ENCODE measurements around the gene RAB11A.

The RAB11A gene

DNA sequence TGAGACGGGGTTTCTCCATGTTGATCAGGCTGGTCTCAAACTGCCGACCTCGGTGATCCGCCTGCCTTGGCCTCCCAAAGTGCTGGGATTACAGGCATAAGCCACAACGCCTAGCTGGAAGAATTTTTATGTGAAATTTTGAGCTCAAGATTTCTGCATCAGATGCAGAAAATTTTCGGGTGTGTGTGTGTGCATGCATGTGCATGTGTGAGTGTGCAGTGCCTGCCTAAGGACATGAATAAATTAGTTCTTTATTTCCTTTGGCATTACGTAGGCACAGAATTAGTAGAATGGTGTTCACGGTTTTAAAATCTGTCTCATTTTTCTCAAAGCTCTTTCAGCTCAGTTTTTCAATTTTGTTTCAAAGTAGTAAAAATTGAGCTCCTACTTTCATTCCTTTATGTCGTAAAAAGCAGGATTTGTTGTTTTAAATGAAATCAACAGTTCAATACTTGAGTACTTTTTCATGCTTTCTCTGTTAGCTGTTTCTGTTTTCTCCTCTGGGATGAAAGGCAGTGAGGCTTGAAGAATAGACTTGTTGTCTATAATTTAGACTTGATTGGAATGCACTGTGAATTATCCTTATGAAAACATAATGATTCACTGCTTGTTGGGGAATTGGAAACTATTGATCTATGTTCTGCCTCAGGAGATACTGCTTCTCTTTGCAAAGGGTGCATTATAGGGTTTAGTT is 23.3 kb upstream of the RAB11A start:
- TF ChIP-seq, protein P1, sequence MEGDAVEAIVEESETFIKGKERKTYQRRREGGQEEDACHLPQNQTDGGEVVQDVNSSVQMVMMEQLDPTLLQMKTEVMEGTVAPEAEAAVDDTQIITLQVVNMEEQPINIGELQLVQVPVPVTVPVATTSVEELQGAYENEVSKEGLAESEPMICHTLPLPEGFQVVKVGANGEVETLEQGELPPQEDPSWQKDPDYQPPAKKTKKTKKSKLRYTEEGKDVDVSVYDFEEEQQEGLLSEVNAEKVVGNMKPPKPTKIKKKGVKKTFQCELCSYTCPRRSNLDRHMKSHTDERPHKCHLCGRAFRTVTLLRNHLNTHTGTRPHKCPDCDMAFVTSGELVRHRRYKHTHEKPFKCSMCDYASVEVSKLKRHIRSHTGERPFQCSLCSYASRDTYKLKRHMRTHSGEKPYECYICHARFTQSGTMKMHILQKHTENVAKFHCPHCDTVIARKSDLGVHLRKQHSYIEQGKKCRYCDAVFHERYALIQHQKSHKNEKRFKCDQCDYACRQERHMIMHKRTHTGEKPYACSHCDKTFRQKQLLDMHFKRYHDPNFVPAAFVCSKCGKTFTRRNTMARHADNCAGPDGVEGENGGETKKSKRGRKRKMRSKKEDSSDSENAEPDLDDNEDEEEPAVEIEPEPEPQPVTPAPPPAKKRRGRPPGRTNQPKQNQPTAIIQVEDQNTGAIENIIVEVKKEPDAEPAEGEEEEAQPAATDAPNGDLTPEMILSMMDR (IDR thresholded peaks at IDR 0.05; ENCODE audit: low read depth, low read length, missing control alignments), result no peak

DNA sequence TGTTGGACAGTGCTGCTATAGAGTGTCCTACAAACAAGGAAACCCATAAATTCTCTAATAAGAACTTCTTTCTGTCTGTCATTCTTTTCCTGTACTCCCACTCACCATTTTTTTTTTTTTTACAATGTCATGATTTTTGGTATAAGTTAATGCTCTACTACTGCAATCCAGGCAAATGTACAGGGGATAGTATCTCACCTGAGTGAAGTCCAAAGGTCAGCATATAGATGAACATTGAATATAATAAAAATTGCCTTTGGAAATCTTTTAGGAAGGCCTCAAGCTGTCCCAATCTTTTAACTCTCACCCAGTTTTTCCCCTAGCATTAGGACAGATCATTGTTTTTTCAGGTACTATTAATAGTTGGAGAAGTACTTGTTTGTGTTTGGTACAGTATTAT is 21.3 kb upstream of the RAB11A start:
- TF ChIP-seq, protein P1 (IDR thresholded peaks at IDR 0.05; ENCODE audit: low read depth, low read length, missing control alignments), result no peak
- no peak for DNase-seq (ENCODE audit: extremely low read depth, low read depth)
- no peak overlapping the region for H3K4me3 ChIP-seq (replicated peaks; ENCODE audit: low read depth, low read length)

More for the DNA sequence above, 23.3 kb upstream of the RAB11A start:
- DNase-seq (ENCODE audit: extremely low read depth, low read depth), result no peak
- no peak overlapping the region for H3K4me3 ChIP-seq (replicated peaks; ENCODE audit: low read depth, low read length)

- DNase-seq (ENCODE audit: extremely low read depth, low read depth), result no peak
These were observed 17.3 kb upstream of the RAB11A start for GRCh38 chr15:65851981-65852380.

DNA sequence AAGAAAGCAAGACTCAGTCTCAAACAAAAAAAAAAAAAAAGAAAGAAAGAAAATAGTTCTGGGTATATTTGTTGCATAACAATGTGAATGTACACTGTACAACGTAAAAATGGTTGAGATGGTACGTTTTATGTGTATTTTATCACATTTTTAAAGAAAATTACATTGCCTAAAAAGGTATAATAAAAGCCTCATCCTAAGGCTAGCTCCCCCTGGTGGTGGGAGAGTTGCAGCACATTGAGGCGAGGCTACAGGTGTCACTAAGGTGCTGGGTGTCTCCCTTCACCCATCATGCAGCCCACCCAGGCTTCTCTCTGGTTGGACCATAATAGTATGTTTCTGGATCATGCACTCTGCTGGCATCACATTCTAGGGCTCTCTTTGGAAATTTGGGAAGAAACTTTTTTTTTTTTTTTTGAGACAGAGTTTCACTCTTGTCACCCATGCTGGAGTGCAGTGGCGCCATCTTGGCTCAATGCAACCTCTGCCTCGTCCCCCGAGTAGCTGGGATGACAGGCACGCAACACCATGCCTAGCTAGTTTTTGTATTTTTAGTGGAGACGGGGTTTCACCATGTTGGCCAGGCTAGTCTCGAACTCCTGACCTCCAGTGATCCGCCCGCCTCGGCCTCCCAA is 12.4 kb upstream of the RAB11A start:
- DNase-seq (ENCODE audit: extremely low read depth, low read depth), result no peak
- no peak overlapping the region for H3K4me3 ChIP-seq (replicated peaks; ENCODE audit: low read depth, low read length)
- TF ChIP-seq, protein P1 (IDR thresholded peaks at IDR 0.05; ENCODE audit: low read depth, low read length, missing control alignments), result peak; percentile 83

More at GRCh38 chr15:65851981-65852380, 17.3 kb upstream of the RAB11A start:
- H3K4me3 ChIP-seq (replicated peaks; ENCODE audit: low read depth, low read length), result no peak overlapping the region
- TF ChIP-seq, protein P1 (IDR thresholded peaks at IDR 0.05; ENCODE audit: low read depth, low read length, missing control alignments), result no peak

- TF ChIP-seq, protein P1 (IDR thresholded peaks at IDR 0.05; ENCODE audit: low read depth, low read length, missing control alignments), result no peak
- H3K4me3 ChIP-seq (replicated peaks; ENCODE audit: low read depth, low read length), result no peak overlapping the region
- no peak for DNase-seq (ENCODE audit: extremely low read depth, low read depth)
These were observed 11.4 kb upstream of the RAB11A start for GRCh38 chr15:65857718-65858402.

GRCh38 chr15:65862682-65863081 is 6.6 kb upstream of the RAB11A start:
- no peak overlapping the region for H3K4me3 ChIP-seq (replicated peaks; ENCODE audit: low read depth, low read length)
- TF ChIP-seq, protein P1 (IDR thresholded peaks at IDR 0.05; ENCODE audit: low read depth, low read length, missing control alignments), result peak; percentile 76
- DNase-seq (ENCODE audit: extremely low read depth, low read depth), result peak; percentile 78

Data from HFF-Myc (cell line).